ENCODE data around the gene BCL2L1. TPM values are rescaled to one million over a fixed set of nuclear protein-coding genes. Genes with fewer than 3 reads are reported as not detected.
A peak's percentile ranks its signal among the peaks of the same experiment; 100 is the strongest.

The BCL2L1 gene
- total and polyA plus RNA-seq, 10 donors: 18.7 to 167 (median 87.6) TPM

- DNase-seq: peak; percentile 29
- Histone ChIP-seq H3K27me3 (replicated peaks in 1 of 7) (no peaks in the 10 kb centered on the region), H3K4me1 (peaks cover 59 to 100% (median 91%) of the 10 kb centered on the region in 6 donors), H3K4me3 (peak overlapping the region in 1 of 8 donors; percentile 24), H3K27ac (peak overlapping the region; percentile 58 to 97 (median 89)), H3K36me3 (peaks cover 0 to 100% (median 9%) of the 10 kb centered on the region in 6 donors), H3K9me3 (no peaks in the 10 kb centered on the region)
- WGBS, 5 donors: 41 to 64% (median 48%) methylated on average over 9 of the region's 9 CpGs
- TF ChIP-seq POLR2AphosphoS5 (IDR thresholded peaks at IDR 0.05) (peak in 2 of 3 donors; percentile 29 to 67), CTCF (IDR thresholded peaks at IDR 0.05 in 8 of 11, conservative IDR thresholded peaks at IDR 0.05 in 3 of 11) (no peak)
- intact Hi-C loops (cut with DNase I; ENCODE audit: low total_unique reads): loop anchor here (5.0 kb wide), 1 partner anchor 36 kb away; no protein-coding TSS in a partner anchor
Measured at GRCh38 chr20:31713312-31714273, 9.1 kb downstream of the BCL2L1 start.

- TF ChIP-seq POLR2AphosphoS5 (IDR thresholded peaks at IDR 0.05): peak in 2 of 3 donors; percentile 41 to 73
- TF ChIP-seq CTCF (IDR thresholded peaks at IDR 0.05 in 8 of 11, conservative IDR thresholded peaks at IDR 0.05 in 3 of 11): no peak
- TF ChIP-seq POLR2A (IDR thresholded peaks at IDR 0.05): no peak
- peak; percentile 6 for DNase-seq
- intact Hi-C loops (cut with DNase I; ENCODE audit: low total_unique reads): loop anchor here (5.0 kb wide), 1 partner anchor 35 kb away; no protein-coding TSS in a partner anchor
- WGBS, 5 donors: 47 to 71% (median 57%) methylated on average over 7 to 8 of the region's 8 CpGs
- H3K27me3 ChIP-seq (replicated peaks in 1 of 7): no peaks in the 10 kb centered on the region
- H3K4me1 ChIP-seq: peaks cover 50 to 100% (median 91%) of the 10 kb centered on the region in 6 donors
- H3K9me3 ChIP-seq: no peaks in the 10 kb centered on the region
- H3K4me3 ChIP-seq: peak overlapping the region in 1 of 8 donors; percentile 24
- peak overlapping the region; percentile 50 to 97 (median 89) for H3K27ac ChIP-seq
- peaks cover 0 to 100% (median 16%) of the 10 kb centered on the region in 6 donors for H3K36me3 ChIP-seq
Measured at GRCh38 chr20:31712564-31713311, 9.9 kb downstream of the BCL2L1 start.

- Histone ChIP-seq H3K4me3 (peak overlapping the region in 1 of 8 donors; percentile 24), H3K4me1 (peaks cover 44 to 100% (median 86%) of the 10 kb centered on the region in 6 donors), H3K27ac (peak overlapping the region; percentile 50 to 97 (median 89)), H3K9me3 (no peaks in the 10 kb centered on the region), H3K27me3 (replicated peaks in 1 of 7) (no peaks in the 10 kb centered on the region), H3K36me3 (peaks cover 0 to 100% (median 22%) of the 10 kb centered on the region in 6 donors)
- intact Hi-C loops (cut with DNase I; ENCODE audit: low total_unique reads): loop anchor here (5.0 kb wide), 1 partner anchor 35 kb away; no protein-coding TSS in a partner anchor
- peak; percentile 16 for DNase-seq
- no peak for TF ChIP-seq CTCF (IDR thresholded peaks at IDR 0.05 in 8 of 11, conservative IDR thresholded peaks at IDR 0.05 in 3 of 11)
- TF ChIP-seq POLR2A (IDR thresholded peaks at IDR 0.05): no peak
- TF ChIP-seq POLR2AphosphoS5 (IDR thresholded peaks at IDR 0.05): peak in 1 of 3 donors; percentile 6
- WGBS, 5 donors: 61 to 81% (median 68%) methylated on average over 5 of the region's 5 CpGs
Measured at GRCh38 chr20:31712112-31712553, 10.5 kb downstream of the BCL2L1 start.
